Measurements from ENCODE around the gene NFKBIZ. TPM values are rescaled to one million over a fixed set of nuclear protein-coding genes. Genes with fewer than 3 reads are reported as not detected.

NFKBIZ gene
- total RNA-seq, 1 donor from 2014 or later, result 54.1 TPM

GRCh38 chr3:101812895-101813294 is 36.4 kb upstream of the NFKBIZ start:
- H3K36me3 Mint-ChIP-seq, result peaks cover 6% of the 10 kb centered on the region
- DNase-seq (ENCODE audit: extremely low spot score, unreplicated experiment), result no peak
- no peaks in the 10 kb centered on the region for H3K9me3 Mint-ChIP-seq
- peaks cover 35% of the 10 kb centered on the region for H3K4me1 Mint-ChIP-seq (ENCODE audit: unreplicated experiment)
- H3K27ac Mint-ChIP-seq, result no peak overlapping the region
- TF ChIP-seq CTCF (conservative IDR thresholded peaks at IDR 0.05), result no peak
- no peaks in the 10 kb centered on the region for H3K27me3 Mint-ChIP-seq
- no peak overlapping the region for H3K4me3 Mint-ChIP-seq

- no peaks in the 10 kb centered on the region for H3K9me3 Mint-ChIP-seq
- peaks cover 6% of the 10 kb centered on the region for H3K36me3 Mint-ChIP-seq
- no peak overlapping the region for H3K4me3 Mint-ChIP-seq
- no peak for DNase-seq (ENCODE audit: extremely low spot score, unreplicated experiment)
- no peaks in the 10 kb centered on the region for H3K27me3 Mint-ChIP-seq
- H3K4me1 Mint-ChIP-seq (ENCODE audit: unreplicated experiment), result peaks cover 33% of the 10 kb centered on the region
- peak; percentile 77 for TF ChIP-seq CTCF (conservative IDR thresholded peaks at IDR 0.05)
- H3K27ac Mint-ChIP-seq, result no peak overlapping the region
Observed at GRCh38 chr3:101813817-101814440, 35.4 kb upstream of the NFKBIZ start.

DNA sequence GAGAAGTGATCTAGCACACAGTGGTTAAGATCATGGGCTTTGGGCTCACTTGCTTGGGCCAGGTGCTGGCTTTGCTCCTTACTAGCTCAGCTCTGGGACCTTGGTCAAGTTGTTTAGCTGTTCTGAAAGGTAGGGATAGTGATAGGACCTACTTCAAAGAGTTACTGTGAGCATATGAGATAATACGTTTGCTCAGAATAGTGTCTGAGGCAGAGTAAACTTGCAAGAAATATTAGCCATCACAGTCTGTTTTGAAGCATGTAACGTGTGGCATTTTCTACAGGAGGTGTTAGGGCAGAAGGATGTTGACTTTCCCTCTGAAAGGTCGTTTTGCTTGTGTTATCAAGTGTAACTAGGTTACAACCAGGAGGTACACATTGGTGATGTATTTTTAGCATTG is 34.5 kb upstream of the NFKBIZ start:
- H3K36me3 Mint-ChIP-seq, result peaks cover 9% of the 10 kb centered on the region
- H3K4me3 Mint-ChIP-seq, result no peak overlapping the region
- no peak overlapping the region for H3K27ac Mint-ChIP-seq
- H3K27me3 Mint-ChIP-seq, result no peaks in the 10 kb centered on the region
- peaks cover 24% of the 10 kb centered on the region for H3K4me1 Mint-ChIP-seq (ENCODE audit: unreplicated experiment)
- no peak for DNase-seq (ENCODE audit: extremely low spot score, unreplicated experiment)
- TF ChIP-seq CTCF (conservative IDR thresholded peaks at IDR 0.05), result no peak
- H3K9me3 Mint-ChIP-seq, result no peaks in the 10 kb centered on the region

DNA sequence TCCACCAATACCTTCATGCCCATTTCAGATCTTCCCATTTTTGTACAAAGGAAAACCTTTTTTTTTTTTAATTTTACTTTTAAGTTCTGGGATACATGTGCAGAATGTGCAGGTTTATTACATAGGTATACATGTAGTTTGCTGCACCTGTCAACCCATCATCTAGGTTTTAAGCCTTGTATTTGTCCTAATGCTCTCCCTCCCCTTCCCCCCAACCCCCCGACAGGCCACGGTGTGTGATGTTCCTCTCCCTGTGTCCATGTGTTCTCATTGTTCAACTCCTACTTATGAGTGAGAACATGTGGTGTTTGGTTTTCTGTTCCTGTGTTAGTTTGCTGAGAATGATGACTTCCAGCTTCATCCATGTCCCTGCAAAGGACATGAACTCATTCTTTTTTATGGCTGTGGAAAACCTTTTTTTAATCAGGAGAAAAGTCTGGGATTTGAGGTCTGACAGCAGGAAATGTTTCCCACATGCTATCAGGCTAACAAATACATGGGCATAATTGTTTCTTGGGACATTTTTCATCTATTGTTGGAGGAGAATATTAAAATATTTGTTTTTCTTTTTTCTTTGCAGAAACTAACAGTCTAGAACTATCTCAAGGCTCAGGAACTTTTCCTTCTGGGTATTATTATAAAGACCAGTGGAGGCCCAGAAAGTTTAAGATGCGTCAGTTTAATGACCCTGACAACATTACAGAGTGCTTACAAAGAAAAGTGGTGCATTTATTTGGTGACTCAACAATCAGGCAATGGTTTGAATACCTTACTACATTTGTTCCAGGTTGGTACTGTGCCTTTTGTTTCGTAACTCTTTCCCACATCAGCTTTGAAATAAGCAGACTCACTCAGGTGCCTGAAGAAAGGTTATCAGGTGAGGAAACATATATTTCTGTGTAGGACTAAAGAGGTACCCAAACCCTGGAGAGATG is 32.8 kb upstream of the NFKBIZ start:
- peaks cover 18% of the 10 kb centered on the region for H3K4me1 Mint-ChIP-seq (ENCODE audit: unreplicated experiment)
- no peaks in the 10 kb centered on the region for H3K9me3 Mint-ChIP-seq
- no peak for DNase-seq (ENCODE audit: extremely low spot score, unreplicated experiment)
- H3K36me3 Mint-ChIP-seq, result peaks cover 6% of the 10 kb centered on the region
- H3K27me3 Mint-ChIP-seq, result no peaks in the 10 kb centered on the region
- H3K27ac Mint-ChIP-seq, result no peak overlapping the region
- H3K4me3 Mint-ChIP-seq, result peak overlapping the region; percentile 32
- no peak for TF ChIP-seq CTCF (conservative IDR thresholded peaks at IDR 0.05)

DNA sequence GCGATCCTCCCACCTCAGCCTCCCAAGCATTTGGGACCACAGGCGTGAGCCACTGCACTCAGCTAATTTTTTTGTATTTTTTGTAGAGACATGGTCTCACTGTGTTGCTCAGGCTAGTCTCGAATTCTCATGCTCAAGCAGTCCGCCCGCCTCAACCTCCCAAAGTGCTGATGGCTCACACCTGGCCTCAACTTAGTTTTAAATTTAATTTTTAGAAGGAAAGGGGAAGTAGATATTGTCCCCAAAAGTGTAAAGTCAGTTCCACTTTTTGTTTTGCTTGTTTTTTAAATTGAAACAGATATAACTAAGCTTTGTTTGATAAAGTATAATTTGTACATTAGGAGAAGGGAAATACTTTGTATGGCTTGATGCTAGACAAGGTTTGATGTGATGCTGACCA is 31.3 kb upstream of the NFKBIZ start:
- DNase-seq (ENCODE audit: extremely low spot score, unreplicated experiment), result no peak
- H3K27me3 Mint-ChIP-seq, result no peaks in the 10 kb centered on the region
- peaks cover 26% of the 10 kb centered on the region for H3K4me1 Mint-ChIP-seq (ENCODE audit: unreplicated experiment)
- no peak for TF ChIP-seq CTCF (conservative IDR thresholded peaks at IDR 0.05)
- no peak overlapping the region for H3K27ac Mint-ChIP-seq
- peaks cover 14% of the 10 kb centered on the region for H3K36me3 Mint-ChIP-seq
- H3K9me3 Mint-ChIP-seq, result no peaks in the 10 kb centered on the region
- H3K4me3 Mint-ChIP-seq, result no peak overlapping the region
